Measurements from ENCODE around the gene RPN2.

Gene RPN2

DNA sequence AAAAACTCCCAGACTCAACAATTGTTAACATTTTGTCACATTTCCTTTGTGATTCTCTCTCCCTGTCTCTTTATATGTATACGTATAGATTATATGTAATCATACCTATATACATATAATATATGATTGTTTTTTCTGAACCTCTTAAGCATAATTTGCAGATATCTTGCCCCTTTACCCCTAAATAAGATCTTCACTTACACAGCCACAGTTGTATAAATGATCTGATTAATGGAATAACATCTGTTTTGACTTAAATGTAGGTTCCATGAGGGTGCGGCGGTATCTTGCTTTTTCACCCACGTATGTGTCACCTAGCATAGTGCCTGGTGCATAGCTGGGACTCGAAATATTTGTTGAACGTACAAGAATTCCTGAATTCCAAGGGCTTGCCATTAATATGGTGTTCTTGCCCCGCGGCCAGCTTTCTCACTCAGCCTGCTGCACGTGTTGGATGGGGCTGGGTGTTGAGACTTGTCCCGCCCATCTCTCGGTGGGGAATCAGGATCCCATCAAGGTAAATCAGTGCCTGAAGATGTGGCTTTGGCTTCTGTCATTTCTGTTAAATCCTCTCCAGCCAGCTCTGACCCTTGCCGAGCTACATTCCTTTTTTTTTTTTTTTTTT, 99.9 kb downstream of the RPN2 start:
- TF ChIP-seq POLR2A (IDR thresholded peaks at IDR 0.05; ENCODE audit: low read depth, low read length) = no peak
- TF ChIP-seq POLR2AphosphoS5 (IDR thresholded peaks at IDR 0.05; ENCODE audit: low read depth, low read length) = no peak
- TF ChIP-seq TAF1 (IDR thresholded peaks at IDR 0.05; ENCODE audit: borderline replicate concordance, low read depth, low read length) = no peak
- FAIRE-seq (no peak), DNase-seq (ENCODE audit: insufficient read length) (no peak)

DNA sequence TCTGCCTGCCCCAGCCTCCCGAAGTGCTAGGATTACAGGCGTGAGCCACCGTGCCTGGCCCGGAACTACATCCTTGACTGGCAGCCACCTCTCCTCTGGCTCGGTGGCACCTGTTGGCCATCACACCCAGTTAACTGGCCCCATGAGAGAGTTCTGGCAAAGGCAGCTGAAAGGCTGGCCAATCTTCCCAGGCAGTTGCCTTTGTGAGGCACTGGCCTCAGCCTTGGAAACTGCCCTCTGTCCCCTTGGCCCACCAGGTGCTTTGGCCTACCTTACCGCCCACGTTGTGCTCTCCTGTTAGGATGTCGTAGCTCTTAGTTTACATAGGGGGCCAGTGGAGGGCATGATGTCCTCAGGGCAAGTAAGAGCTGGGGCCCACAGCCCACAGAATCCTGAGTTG, 100.7 kb downstream of the RPN2 start:
- no peak for DNase-seq (ENCODE audit: insufficient read length)
- TF ChIP-seq POLR2A (IDR thresholded peaks at IDR 0.05; ENCODE audit: low read depth, low read length) = no peak
- no peak for TF ChIP-seq POLR2AphosphoS5 (IDR thresholded peaks at IDR 0.05; ENCODE audit: low read depth, low read length)
- no peak for TF ChIP-seq TAF1 (IDR thresholded peaks at IDR 0.05; ENCODE audit: borderline replicate concordance, low read depth, low read length)
- FAIRE-seq = no peak

- FAIRE-seq = no peak
- TF ChIP-seq TAF1 (IDR thresholded peaks at IDR 0.05; ENCODE audit: borderline replicate concordance, low read depth, low read length) = no peak
- no peak for TF ChIP-seq POLR2AphosphoS5 (IDR thresholded peaks at IDR 0.05; ENCODE audit: low read depth, low read length)
- TF ChIP-seq POLR2A (IDR thresholded peaks at IDR 0.05; ENCODE audit: low read depth, low read length) = no peak
- no peak for DNase-seq (ENCODE audit: insufficient read length)
Observed at GRCh38 chr20:37280403-37280802, 101.3 kb downstream of the RPN2 start.

DNA sequence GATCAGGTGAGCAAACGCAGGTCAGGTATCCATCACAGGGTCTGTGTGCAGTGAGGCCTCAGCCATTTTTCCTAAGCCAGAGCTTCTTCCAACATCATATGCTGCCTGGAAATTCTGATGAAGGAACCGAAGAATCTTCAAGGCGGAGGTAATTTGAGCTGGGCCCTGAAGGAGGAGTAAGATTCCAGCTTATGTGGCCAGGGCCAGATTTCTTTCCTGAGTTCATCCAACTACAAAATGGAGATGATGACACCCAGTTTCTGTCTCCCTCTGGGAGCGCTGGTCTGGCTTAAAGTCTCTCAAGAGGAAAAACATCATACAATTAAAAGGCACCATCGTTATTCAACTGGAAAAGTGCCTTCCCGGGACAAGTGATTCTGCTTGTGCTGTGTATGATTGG, 103.4 kb downstream of the RPN2 start:
- DNase-seq (ENCODE audit: insufficient read length) = no peak
- no peak for TF ChIP-seq POLR2A (IDR thresholded peaks at IDR 0.05; ENCODE audit: low read depth, low read length)
- TF ChIP-seq POLR2AphosphoS5 (IDR thresholded peaks at IDR 0.05; ENCODE audit: low read depth, low read length) = no peak
- TF ChIP-seq TAF1 (IDR thresholded peaks at IDR 0.05; ENCODE audit: borderline replicate concordance, low read depth, low read length) = no peak
- no peak for FAIRE-seq

DNA sequence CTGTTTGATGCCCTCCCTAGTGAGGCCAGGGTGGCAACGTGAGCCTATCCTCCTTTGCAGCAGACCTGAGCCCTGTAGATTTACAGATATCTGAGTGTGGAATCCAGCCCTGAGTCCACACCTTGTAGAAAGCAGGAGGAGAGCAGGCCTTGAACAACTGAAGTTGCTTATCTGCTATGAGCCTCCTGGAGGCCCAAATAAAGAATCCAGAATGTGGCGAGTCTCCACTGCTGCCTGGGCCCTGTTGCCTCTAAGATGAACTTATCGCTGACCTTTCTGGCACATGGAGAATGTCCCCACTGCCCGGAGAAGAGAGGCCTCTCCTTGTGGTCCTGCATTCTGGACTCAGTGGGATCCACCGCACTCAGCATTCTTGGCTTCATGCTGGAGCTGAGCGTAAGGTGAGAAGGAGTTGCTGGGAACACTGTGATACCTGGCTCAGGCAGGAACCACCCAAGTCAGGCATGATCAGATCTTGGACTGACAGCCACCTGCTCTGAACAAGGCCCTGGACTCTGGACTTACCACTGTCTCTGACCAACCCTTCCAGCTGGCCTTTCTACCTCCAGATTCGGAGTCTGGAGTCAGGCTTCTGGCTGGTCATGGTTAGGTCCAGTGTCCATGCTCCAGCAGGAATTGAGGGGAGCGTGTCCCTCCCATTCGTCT, 104.5 kb downstream of the RPN2 start:
- no peak for FAIRE-seq

DNA sequence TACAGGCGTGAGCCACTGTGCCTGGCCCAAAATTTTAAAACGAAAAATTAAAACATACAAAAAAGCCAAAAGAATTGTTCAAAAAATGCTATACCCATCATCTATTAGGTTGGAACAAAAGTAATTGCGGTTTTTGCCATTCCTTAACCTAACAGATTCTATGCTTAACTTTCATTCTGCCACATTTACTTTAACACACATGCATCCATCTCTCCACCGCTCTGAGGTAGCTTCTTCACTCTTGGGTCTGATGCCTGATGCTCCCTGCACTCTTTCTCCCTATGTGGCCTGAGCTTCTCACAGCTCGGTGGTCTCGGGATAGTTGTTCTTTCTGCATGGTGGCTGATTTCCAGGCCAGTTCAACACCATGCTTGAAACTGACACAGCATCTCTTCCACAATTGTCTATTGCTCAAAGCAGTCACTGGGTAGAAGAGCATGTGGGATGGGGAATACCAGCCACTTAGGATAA, 105.6 kb downstream of the RPN2 start:
- FAIRE-seq = no peak
- DNase-seq (ENCODE audit: insufficient read length) = no peak
- no peak for TF ChIP-seq POLR2A (IDR thresholded peaks at IDR 0.05; ENCODE audit: low read depth, low read length)
- no peak for TF ChIP-seq POLR2AphosphoS5 (IDR thresholded peaks at IDR 0.05; ENCODE audit: low read depth, low read length)
- TF ChIP-seq TAF1 (IDR thresholded peaks at IDR 0.05; ENCODE audit: borderline replicate concordance, low read depth, low read length) = no peak

More for the DNA sequence above, 104.5 kb downstream of the RPN2 start:
- TF ChIP-seq POLR2A (IDR thresholded peaks at IDR 0.05; ENCODE audit: low read depth, low read length) (no peak), TAF1 (IDR thresholded peaks at IDR 0.05; ENCODE audit: borderline replicate concordance, low read depth, low read length) (no peak), POLR2AphosphoS5 (IDR thresholded peaks at IDR 0.05; ENCODE audit: low read depth, low read length) (no peak)
- no peak for DNase-seq (ENCODE audit: insufficient read length)

GRCh38 chr20:37285664-37286374, 106.7 kb downstream of the RPN2 start:
- DNase-seq (ENCODE audit: insufficient read length) (no peak), FAIRE-seq (no peak)
- TF ChIP-seq TAF1 (IDR thresholded peaks at IDR 0.05; ENCODE audit: borderline replicate concordance, low read depth, low read length) (no peak), POLR2A (IDR thresholded peaks at IDR 0.05; ENCODE audit: low read depth, low read length) (no peak), POLR2AphosphoS5 (IDR thresholded peaks at IDR 0.05; ENCODE audit: low read depth, low read length) (no peak)

DNA sequence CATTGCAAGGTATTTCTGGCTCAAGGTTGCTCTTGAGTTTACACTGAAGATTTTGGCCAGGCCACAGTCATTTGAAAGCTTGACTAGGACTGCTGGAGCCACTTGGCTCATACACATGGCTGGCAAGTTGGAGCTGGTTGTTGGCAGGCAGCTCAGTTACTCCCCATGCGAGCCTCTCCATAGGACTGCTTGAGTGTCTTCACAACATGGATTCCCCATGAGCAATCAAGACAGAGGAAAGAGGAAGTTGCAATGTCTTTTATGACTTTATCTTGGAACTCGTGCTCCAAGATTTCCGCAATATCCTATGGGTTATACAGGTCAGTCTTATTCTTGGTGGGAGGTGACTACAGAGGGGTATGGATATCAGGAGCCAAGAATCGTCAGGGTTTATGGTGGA, 109.0 kb downstream of the RPN2 start:
- DNase-seq (ENCODE audit: insufficient read length) (no peak), FAIRE-seq (no peak)
- no peak for TF ChIP-seq POLR2A (IDR thresholded peaks at IDR 0.05; ENCODE audit: low read depth, low read length)
- TF ChIP-seq TAF1 (IDR thresholded peaks at IDR 0.05; ENCODE audit: borderline replicate concordance, low read depth, low read length) = no peak
- TF ChIP-seq POLR2AphosphoS5 (IDR thresholded peaks at IDR 0.05; ENCODE audit: low read depth, low read length) = no peak

- no peak for FAIRE-seq
- no peak for DNase-seq (ENCODE audit: insufficient read length)
- no peak for TF ChIP-seq POLR2A (IDR thresholded peaks at IDR 0.05; ENCODE audit: low read depth, low read length)
- no peak; the same call in 1 of the 2 replicates for TF ChIP-seq POLR2AphosphoS5 (IDR thresholded peaks at IDR 0.05; ENCODE audit: low read depth, low read length)
- no peak for TF ChIP-seq TAF1 (IDR thresholded peaks at IDR 0.05; ENCODE audit: borderline replicate concordance, low read depth, low read length)
Observed at GRCh38 chr20:37290158-37290810, 111.2 kb downstream of the RPN2 start.
